Measurements from ENCODE around the gene CYB5R3.

The CYB5R3 gene

DNA sequence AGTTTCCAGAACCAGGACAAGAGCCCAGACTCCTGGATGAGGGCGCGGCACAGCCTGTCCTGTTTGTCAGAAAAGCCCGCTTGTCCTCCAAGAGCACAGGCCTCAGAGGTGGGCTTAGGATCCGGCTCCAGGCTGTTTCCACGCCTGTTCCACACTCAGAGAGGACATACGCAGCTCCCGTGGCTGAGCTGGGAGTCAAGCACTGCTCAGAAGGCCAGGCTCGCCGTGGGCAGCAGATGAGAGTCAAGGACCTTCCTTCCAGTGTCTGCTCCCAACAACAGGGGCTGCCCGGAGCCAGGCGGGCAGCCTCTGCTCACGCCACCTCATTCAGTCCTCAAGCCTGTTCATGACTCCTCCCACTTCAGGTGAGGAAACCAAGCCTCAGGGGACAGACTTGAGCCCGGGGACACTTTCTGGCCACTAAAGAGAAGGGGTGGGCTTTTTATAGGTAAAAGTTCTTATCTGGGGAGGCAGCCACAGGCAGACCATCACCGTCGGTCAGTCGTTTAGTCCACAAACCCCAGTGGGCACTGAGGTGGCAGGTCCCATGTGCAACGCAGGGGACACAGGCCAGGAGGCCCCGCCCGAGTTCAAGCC, 3.8 kb downstream of the CYB5R3 start:
- peaks cover 8% of the 10 kb centered on the region; the same call in 1 of the 2 replicates for H3K4me1 ChIP-seq
- DNase-seq (ENCODE audit: low spot score in 2 of 2) = no peak
- in situ Hi-C loops (cut with MboI; ENCODE audit: low sequenced_read_pairs) = no loop called here
- no peaks in the 10 kb centered on the region; the same call in 1 of the 2 replicates for H3K36me3 ChIP-seq (replicated peaks)
- H3K9me3 ChIP-seq = no peaks in the 10 kb centered on the region
- H3K27me3 ChIP-seq (ENCODE audit: low read depth) = no peaks in the 10 kb centered on the region
- H3K4me3 ChIP-seq = no peak overlapping the region

DNA sequence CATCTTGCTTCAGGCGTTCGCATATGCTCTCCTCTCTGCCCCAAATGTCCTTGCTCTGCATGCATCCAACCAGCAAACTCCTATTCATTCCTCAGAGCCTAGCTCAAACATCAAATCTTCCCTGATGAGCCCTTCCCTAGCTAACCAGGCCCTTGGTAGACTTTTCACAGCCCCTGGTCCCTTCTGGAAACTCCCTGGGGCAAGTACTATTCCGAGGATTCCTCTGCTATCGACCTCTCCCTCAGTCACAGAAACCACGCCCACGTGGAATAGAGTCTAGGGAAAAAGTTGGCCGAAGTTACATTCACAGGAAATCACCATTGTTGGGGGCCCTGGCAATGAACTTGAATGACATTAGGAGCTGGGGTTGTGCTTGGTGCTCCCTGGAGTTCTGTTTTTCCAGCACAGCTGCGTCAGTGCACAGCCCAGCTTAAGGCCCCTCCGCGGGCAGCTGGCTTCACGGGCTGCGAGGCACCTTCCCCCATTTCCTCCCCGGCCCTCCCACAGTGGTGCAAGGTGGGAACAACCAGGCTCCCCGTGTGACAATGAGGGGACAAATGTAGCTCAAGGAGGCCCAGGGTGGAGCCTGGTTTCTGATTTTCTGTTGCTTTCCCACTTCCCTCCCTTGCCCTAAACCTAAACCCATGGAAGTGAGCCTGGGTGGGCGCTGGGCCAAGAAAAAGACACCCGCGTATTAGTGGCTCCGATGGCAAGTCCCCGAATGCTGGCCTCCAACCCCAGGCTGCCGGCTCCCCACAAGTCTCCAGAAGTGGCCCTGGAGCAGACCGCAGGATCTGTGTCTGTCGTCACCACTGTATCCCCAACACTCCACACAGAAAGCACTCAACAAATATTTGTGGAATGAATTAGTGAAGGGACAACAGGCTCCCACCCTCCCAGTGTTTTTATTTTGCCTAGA, 4.5 kb downstream of the CYB5R3 start:
- H3K27me3 ChIP-seq (ENCODE audit: low read depth) = no peaks in the 10 kb centered on the region
- H3K4me1 ChIP-seq = peaks cover 8% of the 10 kb centered on the region; the same call in 1 of the 2 replicates
- no peak for DNase-seq (ENCODE audit: low spot score in 2 of 2)
- in situ Hi-C loops (cut with MboI; ENCODE audit: low sequenced_read_pairs) = no loop called here
- no peaks in the 10 kb centered on the region; the same call in 1 of the 2 replicates for H3K36me3 ChIP-seq (replicated peaks)
- no peak overlapping the region for H3K4me3 ChIP-seq
- H3K9me3 ChIP-seq = no peaks in the 10 kb centered on the region

DNA sequence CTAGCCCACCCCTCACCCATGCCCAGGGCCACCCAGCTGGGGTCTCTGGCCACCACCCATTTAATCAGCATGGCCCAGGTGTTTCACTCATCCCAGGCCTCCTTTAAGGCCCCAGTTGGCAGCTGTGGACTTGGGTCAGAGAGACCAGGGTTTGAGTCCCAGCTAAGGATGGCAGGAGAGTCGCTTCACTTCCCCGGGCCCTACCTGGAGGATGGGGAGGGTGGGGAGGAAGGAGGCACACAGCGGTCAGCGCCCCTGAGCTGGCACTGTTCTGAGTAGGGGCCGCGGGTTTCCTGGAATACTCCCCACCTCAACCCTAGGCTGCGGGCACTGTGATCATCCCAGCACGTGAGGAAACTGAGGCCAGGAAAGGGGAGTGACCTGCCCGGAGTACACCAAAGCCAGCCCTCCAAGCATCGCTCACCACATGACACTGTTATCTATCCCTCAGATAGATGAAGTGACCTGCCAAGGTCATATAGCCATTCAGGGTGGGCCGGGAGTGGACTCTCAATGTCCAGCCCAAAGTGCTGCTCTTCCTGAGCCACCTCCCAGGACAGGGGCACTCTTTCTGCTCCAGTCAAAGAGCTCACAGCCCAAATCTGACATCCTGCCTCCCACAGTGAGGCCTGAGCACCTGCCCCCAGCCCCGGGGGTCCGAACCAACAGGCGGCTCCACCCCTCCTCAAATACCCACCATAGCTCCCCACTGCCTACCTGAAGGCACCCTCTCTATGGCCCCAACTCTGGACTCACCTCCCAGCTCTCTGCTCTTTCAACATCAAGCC, 5.4 kb downstream of the CYB5R3 start:
- no peak for DNase-seq (ENCODE audit: low spot score in 2 of 2)
- in situ Hi-C loops (cut with MboI; ENCODE audit: low sequenced_read_pairs) = no loop called here
- Histone ChIP-seq H3K36me3 (replicated peaks) (no peaks in the 10 kb centered on the region; the same call in 1 of the 2 replicates), H3K4me1 (peaks cover 8% of the 10 kb centered on the region; the same call in 1 of the 2 replicates), H3K9me3 (no peaks in the 10 kb centered on the region), H3K4me3 (no peak overlapping the region), H3K27me3 (ENCODE audit: low read depth) (no peaks in the 10 kb centered on the region)

DNA sequence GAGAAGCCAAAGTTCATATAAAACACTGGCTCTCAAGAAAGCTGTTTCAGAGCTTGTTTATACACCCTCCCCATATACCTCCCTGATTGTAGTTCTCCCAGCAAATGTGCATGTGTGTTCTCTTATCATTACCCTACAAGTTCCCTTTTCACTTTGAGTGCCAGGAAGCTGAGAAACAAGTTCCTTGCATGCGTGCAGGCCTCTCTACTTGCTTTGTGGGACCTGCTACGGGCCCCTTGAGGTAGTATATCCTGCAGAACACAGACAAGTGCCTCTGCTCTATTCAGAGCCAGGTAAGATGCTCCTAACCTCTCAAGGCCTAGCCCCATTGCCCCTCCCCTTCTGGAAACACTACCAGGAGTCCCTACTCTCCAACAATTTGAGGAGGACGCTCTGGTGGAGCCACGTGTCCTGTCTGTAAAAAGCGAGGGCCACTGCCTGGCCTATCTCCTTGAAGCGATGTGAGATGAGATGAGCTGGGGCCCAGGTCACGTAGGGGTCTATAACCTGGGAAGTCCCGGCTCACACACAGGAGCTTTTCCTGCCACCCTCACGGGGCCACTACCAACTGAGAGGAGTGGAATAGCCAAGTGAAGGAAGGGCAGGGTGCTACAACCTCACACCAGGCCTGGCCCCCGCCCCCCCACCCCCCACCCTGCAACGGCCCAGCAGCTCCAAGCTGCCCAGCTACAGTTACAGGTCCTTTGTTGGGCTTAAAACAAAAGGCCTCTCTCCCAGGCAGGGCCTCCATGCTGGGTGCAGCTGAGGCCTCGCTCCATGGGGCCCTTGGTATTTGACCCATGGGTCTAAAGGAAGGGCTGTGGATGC, 6.2 kb downstream of the CYB5R3 start:
- H3K36me3 ChIP-seq (replicated peaks) = no peaks in the 10 kb centered on the region
- H3K4me1 ChIP-seq = peaks cover 3% of the 10 kb centered on the region; the same call in 1 of the 2 replicates
- H3K9me3 ChIP-seq = no peaks in the 10 kb centered on the region
- no peak for DNase-seq (ENCODE audit: low spot score in 2 of 2)
- no peak overlapping the region for H3K4me3 ChIP-seq
- no peaks in the 10 kb centered on the region for H3K27me3 ChIP-seq (ENCODE audit: low read depth)
- in situ Hi-C loops (cut with MboI; ENCODE audit: low sequenced_read_pairs) = no loop called here

DNA sequence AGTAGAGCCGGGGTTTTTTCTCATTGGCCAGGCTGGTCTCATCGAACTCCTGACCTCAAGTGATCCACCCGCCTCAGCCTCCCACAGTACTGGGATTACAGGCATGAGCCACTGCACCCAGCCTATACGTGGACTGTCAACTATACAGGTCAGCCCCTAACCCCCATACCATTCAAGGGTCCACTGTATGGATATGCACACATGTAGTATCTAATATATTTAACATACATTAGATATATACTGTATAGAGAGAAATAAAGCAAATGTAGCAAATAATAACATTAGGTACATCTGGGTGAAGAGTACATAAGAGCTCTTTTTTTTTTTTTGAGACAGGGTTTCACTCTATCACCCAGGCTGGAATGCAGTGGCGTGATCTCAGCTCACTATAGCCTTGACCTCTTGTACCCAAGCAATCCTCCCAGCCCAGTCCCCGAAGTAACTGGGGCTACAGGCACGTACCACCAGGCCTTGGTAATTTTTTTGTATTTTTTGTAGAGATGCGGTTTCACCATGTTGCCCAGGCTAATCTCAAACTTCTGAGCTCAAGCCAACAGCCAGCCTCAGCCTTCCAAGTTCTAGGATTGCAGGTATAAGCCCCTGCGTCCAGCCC, 7.3 kb downstream of the CYB5R3 start:
- in situ Hi-C loops (cut with MboI; ENCODE audit: low sequenced_read_pairs) = no loop called here
- Histone ChIP-seq H3K27me3 (ENCODE audit: low read depth) (no peaks in the 10 kb centered on the region), H3K4me3 (no peak overlapping the region), H3K4me1 (no peaks in the 10 kb centered on the region), H3K9me3 (no peaks in the 10 kb centered on the region), H3K36me3 (replicated peaks) (no peaks in the 10 kb centered on the region)
- DNase-seq (ENCODE audit: low spot score in 2 of 2) = no peak

DNA sequence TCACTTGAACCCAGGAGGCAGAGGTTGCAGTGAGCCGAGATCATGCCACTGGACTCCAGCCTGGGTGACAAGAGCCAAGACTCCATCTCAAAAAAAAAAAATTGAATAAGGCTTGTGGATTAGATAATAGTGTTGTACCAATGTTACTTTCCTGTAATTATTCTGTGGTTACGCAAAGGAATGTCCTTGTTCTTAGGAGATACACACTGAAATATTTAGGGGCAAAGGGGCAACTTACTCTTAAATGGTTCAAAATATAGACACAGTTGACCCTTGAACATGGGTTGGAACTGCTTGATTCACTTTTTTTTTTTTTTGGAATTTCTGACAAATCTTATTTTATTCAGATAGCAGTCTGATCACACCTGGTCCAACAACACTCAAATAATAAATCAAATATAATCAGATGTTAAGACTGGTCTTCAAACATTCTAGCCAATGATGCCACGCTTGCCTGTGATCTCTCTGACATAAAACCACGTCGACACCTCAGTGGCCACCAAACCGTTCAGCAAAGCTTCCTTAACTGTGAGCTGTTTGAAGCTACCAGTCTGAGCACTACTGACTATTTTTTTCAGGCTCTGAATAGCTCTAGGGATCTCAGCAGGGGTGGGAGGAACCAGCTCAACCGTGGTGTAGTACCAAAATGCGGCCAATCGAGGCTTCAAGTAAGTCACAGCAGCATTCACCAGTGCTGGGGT, 9.5 kb downstream of the CYB5R3 start:
- DNase-seq (ENCODE audit: low spot score in 2 of 2) = no peak
- H3K27me3 ChIP-seq (ENCODE audit: low read depth) = no peaks in the 10 kb centered on the region
- H3K4me3 ChIP-seq = no peak overlapping the region
- in situ Hi-C loops (cut with MboI; ENCODE audit: low sequenced_read_pairs) = no loop called here
- no peaks in the 10 kb centered on the region for H3K9me3 ChIP-seq
- no peaks in the 10 kb centered on the region; the same call in 1 of the 2 replicates for H3K36me3 ChIP-seq (replicated peaks)
- H3K4me1 ChIP-seq = no peaks in the 10 kb centered on the region

DNA sequence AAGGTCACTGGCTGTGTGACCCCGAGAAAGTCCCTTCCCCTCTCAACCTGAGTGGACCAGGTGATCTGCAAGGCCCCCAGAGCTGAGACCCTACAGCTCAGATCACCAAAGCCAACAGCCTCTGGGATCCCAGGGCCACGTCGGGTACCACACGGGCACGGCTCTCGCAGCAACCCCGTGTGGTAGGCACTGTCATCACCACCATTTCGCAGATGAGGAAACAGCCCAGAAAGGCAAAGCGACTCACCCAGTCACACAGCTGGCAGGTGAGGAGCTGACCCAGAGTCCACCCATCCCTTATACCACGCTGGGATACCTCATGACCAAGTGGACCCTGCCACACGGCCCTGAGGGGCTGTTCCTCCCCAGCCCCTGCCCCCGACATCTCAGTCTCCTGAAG, 11.6 kb downstream of the CYB5R3 start:
- Histone ChIP-seq H3K27me3 (ENCODE audit: low read depth) (no peaks in the 10 kb centered on the region), H3K4me3 (no peak overlapping the region), H3K4me1 (no peaks in the 10 kb centered on the region), H3K9me3 (no peaks in the 10 kb centered on the region), H3K36me3 (replicated peaks) (peaks cover 13% of the 10 kb centered on the region)
- in situ Hi-C loops (cut with MboI; ENCODE audit: low sequenced_read_pairs) = no loop called here
- no peak for DNase-seq (ENCODE audit: low spot score in 2 of 2)

DNA sequence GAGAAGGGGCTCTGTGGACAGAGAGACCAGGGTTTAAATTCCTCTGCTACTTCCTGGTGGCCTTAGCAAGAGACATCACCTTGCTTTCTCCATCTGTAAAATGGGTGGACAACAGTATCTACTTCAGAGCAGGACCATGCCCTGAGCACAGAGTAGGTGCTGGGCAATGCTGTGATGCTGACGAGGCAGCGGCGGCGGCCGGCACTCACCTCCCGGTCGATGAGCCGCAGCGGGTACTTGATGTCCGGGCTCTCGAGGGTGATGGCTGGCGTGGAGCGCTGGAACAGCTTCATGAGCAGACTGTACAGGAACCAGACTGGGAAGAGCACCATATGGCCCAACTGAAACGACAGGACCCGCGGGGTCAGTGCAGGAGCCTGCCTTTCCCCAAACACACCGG, 12.7 kb downstream of the CYB5R3 start:
- Histone ChIP-seq H3K9me3 (no peaks in the 10 kb centered on the region), H3K27me3 (ENCODE audit: low read depth) (no peaks in the 10 kb centered on the region), H3K36me3 (replicated peaks) (peaks cover 20% of the 10 kb centered on the region), H3K4me1 (no peaks in the 10 kb centered on the region), H3K4me3 (no peak overlapping the region)
- no peak for DNase-seq (ENCODE audit: low spot score in 2 of 2)
- in situ Hi-C loops (cut with MboI; ENCODE audit: low sequenced_read_pairs) = no loop called here

DNA sequence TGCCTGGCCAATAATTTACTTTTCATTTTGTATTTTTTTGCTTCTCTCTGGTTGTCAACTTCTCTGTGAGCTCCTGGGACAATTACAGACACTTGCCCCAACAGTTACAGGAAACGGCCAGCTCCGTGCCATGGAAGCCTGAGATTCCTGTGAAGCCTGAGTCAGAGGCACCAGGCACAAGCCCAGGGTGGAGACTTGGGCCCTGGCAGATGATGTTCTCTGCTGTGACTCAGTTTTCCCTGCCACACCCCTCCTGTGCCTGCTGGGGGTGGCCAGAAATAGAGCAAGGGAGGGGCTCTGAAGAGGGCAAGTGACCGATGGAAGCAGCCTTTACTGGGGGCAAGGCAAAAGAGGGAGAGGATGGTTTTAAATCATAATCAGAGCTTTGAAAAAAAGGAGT, 13.7 kb downstream of the CYB5R3 start:
- Histone ChIP-seq H3K4me1 (no peaks in the 10 kb centered on the region), H3K27me3 (ENCODE audit: low read depth) (no peaks in the 10 kb centered on the region), H3K4me3 (no peak overlapping the region), H3K9me3 (no peaks in the 10 kb centered on the region), H3K36me3 (replicated peaks) (peaks cover 20% of the 10 kb centered on the region)
- in situ Hi-C loops (cut with MboI; ENCODE audit: low sequenced_read_pairs) = no loop called here
- no peak for DNase-seq (ENCODE audit: low spot score in 2 of 2)

DNA sequence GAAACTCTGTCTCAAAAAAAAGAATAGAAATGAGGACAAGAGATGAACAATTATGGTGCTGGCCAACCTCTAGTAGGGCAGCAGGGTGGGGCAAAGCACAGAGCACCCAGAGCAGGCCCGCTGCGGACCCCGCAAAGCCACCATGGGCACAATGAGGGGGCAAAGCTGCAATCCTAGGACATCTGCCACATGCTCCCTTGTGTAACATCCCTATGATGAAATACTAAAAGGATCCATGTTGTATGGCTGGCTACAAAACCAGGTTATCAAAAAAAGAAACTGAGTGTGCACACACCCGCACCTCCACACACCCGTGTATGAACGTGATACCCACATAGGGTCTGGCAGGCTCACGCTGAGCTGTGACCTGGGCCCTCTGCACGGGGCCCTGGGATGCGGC, 16.2 kb downstream of the CYB5R3 start:
- Histone ChIP-seq H3K36me3 (replicated peaks) (peaks cover 20% of the 10 kb centered on the region), H3K4me3 (no peak overlapping the region), H3K27me3 (ENCODE audit: low read depth) (no peaks in the 10 kb centered on the region), H3K9me3 (no peaks in the 10 kb centered on the region), H3K4me1 (no peaks in the 10 kb centered on the region)
- DNase-seq (ENCODE audit: low spot score in 2 of 2) = no peak
- in situ Hi-C loops (cut with MboI; ENCODE audit: low sequenced_read_pairs) = no loop called here

DNA sequence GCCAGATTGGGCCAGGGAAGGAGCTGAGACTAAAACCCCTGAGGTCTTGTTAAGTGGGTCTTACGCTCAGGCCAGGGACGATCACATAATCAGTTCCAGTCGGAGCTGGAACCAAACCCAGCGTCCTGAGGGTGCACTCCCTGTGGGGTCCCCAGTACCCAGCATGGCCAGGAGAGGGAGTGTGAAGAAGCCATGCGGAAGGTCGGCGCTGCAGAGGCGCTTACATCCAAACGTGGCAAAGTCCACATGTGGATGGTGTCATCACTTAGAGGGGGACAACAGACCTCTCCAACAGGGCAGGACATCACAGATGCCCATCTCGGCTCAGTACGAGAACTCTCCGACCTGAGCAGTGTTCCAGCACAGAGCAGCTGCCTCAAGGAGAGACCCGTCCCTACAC, 17.1 kb downstream of the CYB5R3 start:
- H3K27me3 ChIP-seq (ENCODE audit: low read depth) = no peaks in the 10 kb centered on the region
- no peaks in the 10 kb centered on the region for H3K4me1 ChIP-seq
- in situ Hi-C loops (cut with MboI; ENCODE audit: low sequenced_read_pairs) = no loop called here
- H3K9me3 ChIP-seq = no peaks in the 10 kb centered on the region
- H3K4me3 ChIP-seq = no peak overlapping the region
- H3K36me3 ChIP-seq (replicated peaks) = peaks cover 23% of the 10 kb centered on the region
- no peak for DNase-seq (ENCODE audit: low spot score in 2 of 2)

DNA sequence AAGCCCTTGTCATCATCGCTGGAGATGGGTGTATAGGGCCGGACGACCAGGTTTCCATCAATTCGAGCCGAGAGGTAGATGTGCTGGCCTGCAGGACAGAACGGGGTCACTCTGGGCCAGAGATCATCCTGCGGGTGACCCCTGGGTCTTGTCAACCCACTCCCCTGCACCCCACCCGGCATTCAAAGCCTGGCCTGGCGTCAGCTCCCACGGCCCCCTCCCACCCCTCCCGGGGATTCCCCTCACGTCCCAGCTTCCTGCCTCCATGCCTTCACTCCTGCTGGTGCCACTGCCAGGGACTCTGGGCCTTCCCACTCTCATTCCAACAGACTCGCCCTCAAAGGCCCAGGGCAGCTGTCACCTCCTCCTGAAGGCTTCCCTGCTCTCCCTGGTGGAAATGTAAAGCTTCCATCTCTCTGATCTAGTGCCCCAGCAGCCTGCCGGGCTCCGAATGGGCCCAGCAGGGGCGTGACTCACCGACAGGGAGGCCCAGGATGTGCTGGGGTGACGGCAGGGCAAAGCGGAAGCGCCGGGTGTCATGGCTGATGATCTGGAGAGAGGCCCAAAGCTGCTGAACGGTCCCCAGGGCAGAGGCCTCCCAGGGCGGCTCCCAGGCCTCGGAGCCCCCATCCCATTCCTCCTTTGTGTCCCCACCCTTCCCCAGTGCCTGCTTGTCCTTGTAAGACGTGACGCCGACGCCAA, 18.1 kb downstream of the CYB5R3 start:
- Histone ChIP-seq H3K9me3 (no peaks in the 10 kb centered on the region), H3K4me3 (no peak overlapping the region), H3K27me3 (ENCODE audit: low read depth) (no peaks in the 10 kb centered on the region), H3K36me3 (replicated peaks) (peaks cover 34% of the 10 kb centered on the region), H3K4me1 (no peaks in the 10 kb centered on the region)
- in situ Hi-C loops (cut with MboI; ENCODE audit: low sequenced_read_pairs) = no loop called here
- DNase-seq (ENCODE audit: low spot score in 2 of 2) = no peak
